ENCODE measurements around the gene SLC9A3.

SLC9A3 gene

GRCh38 chr5:478982-479535, 45.2 kb downstream of the SLC9A3 start:
- no peak for TF ChIP-seq CTCF (IDR thresholded peaks at IDR 0.05; ENCODE audit: borderline replicate concordance, control extremely low read depth, extremely low read depth, insufficient read depth, missing control alignments)
- in situ Hi-C loops (cut with MboI; ENCODE audit: low sequenced_read_pairs, unreplicated experiment): no loop called here
- DNase-seq (ENCODE audit: low spot score): no peak

- DNase-seq (ENCODE audit: low spot score): no peak
- TF ChIP-seq CTCF (IDR thresholded peaks at IDR 0.05; ENCODE audit: borderline replicate concordance, control extremely low read depth, extremely low read depth, insufficient read depth, missing control alignments): no peak
- in situ Hi-C loops (cut with MboI; ENCODE audit: low sequenced_read_pairs, unreplicated experiment): no loop called here
These were observed 45.8 kb downstream of the SLC9A3 start for GRCh38 chr5:478369-478981.

- TF ChIP-seq CTCF (IDR thresholded peaks at IDR 0.05; ENCODE audit: borderline replicate concordance, control extremely low read depth, extremely low read depth, insufficient read depth, missing control alignments): no peak
- in situ Hi-C loops (cut with MboI; ENCODE audit: low sequenced_read_pairs, unreplicated experiment): no loop called here
- no peak for DNase-seq (ENCODE audit: low spot score)
These were observed 46.4 kb downstream of the SLC9A3 start for GRCh38 chr5:477871-478270.

- in situ Hi-C loops (cut with MboI; ENCODE audit: low sequenced_read_pairs, unreplicated experiment): no loop called here
- no peak for DNase-seq (ENCODE audit: low spot score)
- TF ChIP-seq CTCF (IDR thresholded peaks at IDR 0.05; ENCODE audit: borderline replicate concordance, control extremely low read depth, extremely low read depth, insufficient read depth, missing control alignments): no peak
These were observed 47.0 kb downstream of the SLC9A3 start for GRCh38 chr5:477247-477646.

GRCh38 chr5:476814-477175, 47.5 kb downstream of the SLC9A3 start:
- no peak for DNase-seq (ENCODE audit: low spot score)
- in situ Hi-C loops (cut with MboI; ENCODE audit: low sequenced_read_pairs, unreplicated experiment): no loop called here
- TF ChIP-seq CTCF (IDR thresholded peaks at IDR 0.05; ENCODE audit: borderline replicate concordance, control extremely low read depth, extremely low read depth, insufficient read depth, missing control alignments): no peak

GRCh38 chr5:476102-476813, 48.0 kb downstream of the SLC9A3 start:
- no peak for TF ChIP-seq CTCF (IDR thresholded peaks at IDR 0.05; ENCODE audit: borderline replicate concordance, control extremely low read depth, extremely low read depth, insufficient read depth, missing control alignments)
- in situ Hi-C loops (cut with MboI; ENCODE audit: low sequenced_read_pairs, unreplicated experiment): no loop called here
- DNase-seq (ENCODE audit: low spot score): no peak

Data from GM13976 (cell line).